ENCODE data around the gene RAB8B. TPM values are rescaled to one million over a fixed set of nuclear protein-coding genes. Genes with fewer than 3 reads are reported as not detected.

Gene RAB8B
- total and polyA plus RNA-seq, 2 of the 13 experiments (the other 11 are each of a cell fraction or from before 2014, with no cell fraction given), result 6.8 to 14.2 TPM

DNA sequence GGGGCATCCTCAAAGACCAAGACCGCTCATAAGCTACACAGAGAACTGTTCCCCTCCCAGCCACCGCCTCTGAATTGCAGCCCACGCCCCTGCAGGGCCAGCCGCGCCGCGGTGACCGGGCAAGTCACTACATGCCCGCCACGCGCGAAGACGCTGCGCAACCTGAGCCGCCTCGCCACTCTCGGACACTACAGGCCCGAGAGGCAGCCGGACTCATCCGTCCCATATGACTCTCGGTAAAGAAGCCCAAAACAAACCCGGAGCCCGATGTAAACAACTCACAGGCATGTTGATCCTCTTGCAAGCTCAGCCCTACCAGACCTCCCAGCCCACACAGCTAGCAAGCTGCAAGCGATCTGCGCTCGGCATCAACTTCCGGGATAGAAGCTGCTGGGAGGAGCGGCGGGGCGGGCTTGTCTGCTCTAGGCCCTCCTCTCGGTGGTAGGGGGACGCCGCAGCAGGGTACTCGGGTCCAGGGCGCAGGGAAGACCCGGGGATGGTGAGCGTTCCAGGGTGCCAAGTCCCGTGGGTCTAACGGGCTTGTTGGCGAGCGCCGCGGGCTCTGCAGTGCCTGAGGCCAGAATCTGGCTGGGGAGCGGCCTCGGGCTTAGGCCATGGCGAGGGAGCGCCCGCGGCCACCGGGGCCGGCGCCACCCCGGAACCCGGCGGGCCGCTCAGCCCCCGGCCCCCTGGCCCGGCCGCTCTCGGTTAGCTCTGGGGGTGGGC, 32.1 kb upstream of the RAB8B start, which contains the start of gene RPS27L (continued):
- TF ChIP-seq AKAP8 (CRISPR knock-in tag; IDR thresholded peaks at IDR 0.05) (no peak; the same call in 1 of the 2 replicates), HHEX (CRISPR knock-in tag; IDR thresholded peaks at IDR 0.05) (no peak), MIER3 (CRISPR knock-in tag; IDR thresholded peaks at IDR 0.05; ENCODE audit: borderline replicate concordance) (peak; percentile 74; the same call in 1 of the 2 replicates), KLF11 (CRISPR knock-in tag; IDR thresholded peaks at IDR 0.05) (no peak), PCBP2 (optimal IDR thresholded peaks at IDR 0.05; ENCODE audit: low read depth, low read length, poor library complexity, severe bottlenecking) (no peak), KMT2B (CRISPR knock-in tag; IDR thresholded peaks at IDR 0.05) (peak; percentile 92), MIXL1 (CRISPR knock-in tag; IDR thresholded peaks at IDR 0.05) (no peak; the same call in none of the 2 replicates), MYNN (CRISPR knock-in tag; IDR thresholded peaks at IDR 0.05; ENCODE audit: low read depth) (no peak), CBX1 (IDR thresholded peaks at IDR 0.05; ENCODE audit: low read depth) (peak; percentile 91), ZNF792 (CRISPR knock-in tag; IDR thresholded peaks at IDR 0.05) (peak; percentile 89), RCOR2 (CRISPR knock-in tag; IDR thresholded peaks at IDR 0.05) (peak; percentile 29; the same call in 1 of the 2 replicates), SRY (CRISPR knock-in tag; IDR thresholded peaks at IDR 0.05) (peak; percentile 72), KLF16 (CRISPR knock-in tag; IDR thresholded peaks at IDR 0.05) (peak in 1 of 2 experiments; percentile 86; a peak in 2 of 4 replicates)
- TF ChIP-seq, protein P1, sequence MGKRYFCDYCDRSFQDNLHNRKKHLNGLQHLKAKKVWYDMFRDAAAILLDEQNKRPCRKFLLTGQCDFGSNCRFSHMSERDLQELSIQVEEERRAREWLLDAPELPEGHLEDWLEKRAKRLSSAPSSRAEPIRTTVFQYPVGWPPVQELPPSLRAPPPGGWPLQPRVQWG (CRISPR knock-in tag; IDR thresholded peaks at IDR 0.05; ENCODE audit: borderline replicate concordance, low read depth), result no peak
- TF ChIP-seq, protein P2, sequence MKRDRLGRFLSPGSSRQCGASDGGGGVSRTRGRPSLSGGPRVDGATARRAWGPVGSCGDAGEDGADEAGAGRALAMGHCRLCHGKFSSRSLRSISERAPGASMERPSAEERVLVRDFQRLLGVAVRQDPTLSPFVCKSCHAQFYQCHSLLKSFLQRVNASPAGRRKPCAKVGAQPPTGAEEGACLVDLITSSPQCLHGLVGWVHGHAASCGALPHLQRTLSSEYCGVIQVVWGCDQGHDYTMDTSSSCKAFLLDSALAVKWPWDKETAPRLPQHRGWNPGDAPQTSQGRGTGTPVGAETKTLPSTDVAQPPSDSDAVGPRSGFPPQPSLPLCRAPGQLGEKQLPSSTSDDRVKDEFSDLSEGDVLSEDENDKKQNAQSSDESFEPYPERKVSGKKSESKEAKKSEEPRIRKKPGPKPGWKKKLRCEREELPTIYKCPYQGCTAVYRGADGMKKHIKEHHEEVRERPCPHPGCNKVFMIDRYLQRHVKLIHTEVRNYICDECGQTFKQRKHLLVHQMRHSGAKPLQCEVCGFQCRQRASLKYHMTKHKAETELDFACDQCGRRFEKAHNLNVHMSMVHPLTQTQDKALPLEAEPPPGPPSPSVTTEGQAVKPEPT (CRISPR knock-in tag; IDR thresholded peaks at IDR 0.05; ENCODE audit: low read depth), result peak; percentile 66; the same call in 1 of the 2 replicates
- TF ChIP-seq, protein P3, sequence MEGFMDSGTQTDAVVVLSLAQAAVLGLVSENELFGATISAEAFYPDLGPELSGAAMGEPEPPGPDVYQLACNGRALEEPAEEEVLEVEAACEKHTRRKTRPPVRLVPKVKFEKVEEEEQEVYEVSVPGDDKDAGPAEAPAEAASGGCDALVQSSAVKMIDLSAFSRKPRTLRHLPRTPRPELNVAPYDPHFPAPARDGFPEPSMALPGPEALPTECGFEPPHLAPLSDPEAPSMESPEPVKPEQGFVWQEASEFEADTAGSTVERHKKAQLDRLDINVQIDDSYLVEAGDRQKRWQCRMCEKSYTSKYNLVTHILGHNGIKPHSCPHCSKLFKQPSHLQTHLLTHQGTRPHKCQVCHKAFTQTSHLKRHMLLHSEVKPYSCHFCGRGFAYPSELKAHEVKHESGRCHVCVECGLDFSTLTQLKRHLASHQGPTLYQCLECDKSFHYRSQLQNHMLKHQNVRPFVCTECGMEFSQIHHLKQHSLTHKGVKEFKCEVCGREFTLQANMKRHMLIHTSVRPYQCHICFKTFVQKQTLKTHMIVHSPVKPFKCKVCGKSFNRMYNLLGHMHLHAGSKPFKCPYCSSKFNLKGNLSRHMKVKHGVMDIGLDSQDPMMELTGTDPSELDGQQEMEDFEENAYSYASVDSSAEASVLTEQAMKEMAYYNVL (CRISPR knock-in tag; IDR thresholded peaks at IDR 0.05; ENCODE audit: borderline replicate concordance), result peak; percentile 40; the same call in 1 of the 2 replicates
- TF ChIP-seq, protein P4, sequence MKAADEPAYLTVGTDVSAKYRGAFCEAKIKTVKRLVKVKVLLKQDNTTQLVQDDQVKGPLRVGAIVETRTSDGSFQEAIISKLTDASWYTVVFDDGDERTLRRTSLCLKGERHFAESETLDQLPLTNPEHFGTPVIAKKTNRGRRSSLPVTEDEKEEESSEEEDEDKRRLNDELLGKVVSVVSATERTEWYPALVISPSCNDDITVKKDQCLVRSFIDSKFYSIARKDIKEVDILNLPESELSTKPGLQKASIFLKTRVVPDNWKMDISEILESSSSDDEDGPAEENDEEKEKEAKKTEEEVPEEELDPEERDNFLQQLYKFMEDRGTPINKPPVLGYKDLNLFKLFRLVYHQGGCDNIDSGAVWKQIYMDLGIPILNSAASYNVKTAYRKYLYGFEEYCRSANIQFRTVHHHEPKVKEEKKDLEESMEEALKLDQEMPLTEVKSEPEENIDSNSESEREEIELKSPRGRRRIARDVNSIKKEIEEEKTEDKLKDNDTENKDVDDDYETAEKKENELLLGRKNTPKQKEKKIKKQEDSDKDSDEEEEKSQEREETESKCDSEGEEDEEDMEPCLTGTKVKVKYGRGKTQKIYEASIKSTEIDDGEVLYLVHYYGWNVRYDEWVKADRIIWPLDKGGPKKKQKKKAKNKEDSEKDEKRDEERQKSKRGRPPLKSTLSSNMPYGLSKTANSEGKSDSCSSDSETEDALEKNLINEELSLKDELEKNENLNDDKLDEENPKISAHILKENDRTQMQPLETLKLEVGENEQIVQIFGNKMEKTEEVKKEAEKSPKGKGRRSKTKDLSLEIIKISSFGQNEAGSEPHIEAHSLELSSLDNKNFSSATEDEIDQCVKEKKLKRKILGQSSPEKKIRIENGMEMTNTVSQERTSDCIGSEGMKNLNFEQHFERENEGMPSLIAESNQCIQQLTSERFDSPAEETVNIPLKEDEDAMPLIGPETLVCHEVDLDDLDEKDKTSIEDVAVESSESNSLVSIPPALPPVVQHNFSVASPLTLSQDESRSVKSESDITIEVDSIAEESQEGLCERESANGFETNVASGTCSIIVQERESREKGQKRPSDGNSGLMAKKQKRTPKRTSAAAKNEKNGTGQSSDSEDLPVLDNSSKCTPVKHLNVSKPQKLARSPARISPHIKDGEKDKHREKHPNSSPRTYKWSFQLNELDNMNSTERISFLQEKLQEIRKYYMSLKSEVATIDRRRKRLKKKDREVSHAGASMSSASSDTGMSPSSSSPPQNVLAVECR (CRISPR knock-in tag; IDR thresholded peaks at IDR 0.05; ENCODE audit: borderline replicate concordance), result peak; percentile 94
- TF ChIP-seq, protein P5, sequence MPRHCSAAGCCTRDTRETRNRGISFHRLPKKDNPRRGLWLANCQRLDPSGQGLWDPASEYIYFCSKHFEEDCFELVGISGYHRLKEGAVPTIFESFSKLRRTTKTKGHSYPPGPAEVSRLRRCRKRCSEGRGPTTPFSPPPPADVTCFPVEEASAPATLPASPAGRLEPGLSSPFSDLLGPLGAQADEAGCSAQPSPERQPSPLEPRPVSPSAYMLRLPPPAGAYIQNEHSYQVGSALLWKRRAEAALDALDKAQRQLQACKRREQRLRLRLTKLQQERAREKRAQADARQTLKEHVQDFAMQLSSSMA (CRISPR knock-in tag; IDR thresholded peaks at IDR 0.05), result no peak
- TF ChIP-seq, protein P6, sequence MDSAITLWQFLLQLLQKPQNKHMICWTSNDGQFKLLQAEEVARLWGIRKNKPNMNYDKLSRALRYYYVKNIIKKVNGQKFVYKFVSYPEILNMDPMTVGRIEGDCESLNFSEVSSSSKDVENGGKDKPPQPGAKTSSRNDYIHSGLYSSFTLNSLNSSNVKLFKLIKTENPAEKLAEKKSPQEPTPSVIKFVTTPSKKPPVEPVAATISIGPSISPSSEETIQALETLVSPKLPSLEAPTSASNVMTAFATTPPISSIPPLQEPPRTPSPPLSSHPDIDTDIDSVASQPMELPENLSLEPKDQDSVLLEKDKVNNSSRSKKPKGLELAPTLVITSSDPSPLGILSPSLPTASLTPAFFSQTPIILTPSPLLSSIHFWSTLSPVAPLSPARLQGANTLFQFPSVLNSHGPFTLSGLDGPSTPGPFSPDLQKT (CRISPR knock-in tag; IDR thresholded peaks at IDR 0.05; ENCODE audit: borderline replicate concordance), result no peak

Measured in HepG2 (cell line).